CD14-positive monocyte (primary cell): Measurements from ENCODE around the gene SLC41A1. TPM values are rescaled to one million over a fixed set of nuclear protein-coding genes. Genes with fewer than 3 reads are reported as not detected.

Experiments
- DNase-seq, 3 donors: peaks; one replicate each; pipeline ENCODE4 v3.0.0-alpha.2; 2011 to 2022
- H2AFZ ChIP-seq: 2 replicates; pipeline ENCODE4 v1.6.0; 2012; ENCODE audit warnings: mild to moderate bottlenecking, low read depth, low read length, inconsistent platforms; ENCODE audit not compliant: insufficient read depth, poor library complexity, severe bottlenecking
- H3K27ac ChIP-seq, 2 donors: 1 replicate in 1 of 2; 2 replicates in 1 of 2; pipeline ENCODE4 v1.5.1; 2012 to 2013; ENCODE audit warnings: low read length in 2 of 2, control low read depth in 1 of 2, inconsistent platforms in 1 of 2, low read depth in 1 of 2, mild to moderate bottlenecking in 1 of 2
- H3K27me3 ChIP-seq, 2 donors: one replicate each; pipeline versions ENCODE4 v1.6.0 to v1.6.1; 2011 to 2013; ENCODE audit warnings: low read length in 2 of 2; ENCODE audit not compliant: control insufficient read depth in 2 of 2, insufficient read depth in 2 of 2
- H3K36me3 ChIP-seq, 2 donors: replicated peaks in 1 of 2; 1 replicate in 1 of 2; 2 replicates in 1 of 2; pipeline versions ENCODE4 v1.5.1 to v1.6.1; 2012 to 2013; ENCODE audit warnings: low read length in 2 of 2, control low read depth in 1 of 2, inconsistent platforms in 1 of 2, mild to moderate bottlenecking in 1 of 2; ENCODE audit not compliant: insufficient read depth in 2 of 2, control insufficient read depth in 1 of 2
- H3K4me1 ChIP-seq, 2 donors: 1 replicate in 1 of 2; 2 replicates in 1 of 2; pipeline versions ENCODE4 v1.5.1 to v1.6.1; 2012 to 2013; ENCODE audit warnings: low read length in 2 of 2, control low read depth in 1 of 2, inconsistent platforms in 1 of 2, mild to moderate bottlenecking in 1 of 2, moderate library complexity in 1 of 2; ENCODE audit not compliant: insufficient read depth in 2 of 2, control insufficient read depth in 1 of 2
- H3K4me2 ChIP-seq: replicated peaks from 2 replicates; pipeline ENCODE3; 2012; ENCODE audit warnings: low read length, moderate library complexity, mild to moderate bottlenecking; ENCODE audit not compliant: poor library complexity, severe bottlenecking; ENCODE audit errors: extremely low read depth
- H3K4me3 ChIP-seq, 3 experiments: fragments of 200-600 bp in 1 of 3; sonication (generic) in 1 of 3; replicated peaks in 1 of 3; 1 replicate in 2 of 3; 2 replicates in 1 of 3; pipeline ENCODE4 v1.5.1; 2011 to 2013; ENCODE audit warnings: low read length in 3 of 3, mild to moderate bottlenecking in 3 of 3, control low read depth in 2 of 3, low read depth in 2 of 3, inconsistent platforms in 1 of 3, moderate library complexity in 1 of 3
- H3K79me2 ChIP-seq: 2 replicates; pipeline ENCODE4 v1.6.0; 2012; ENCODE audit warnings: mild to moderate bottlenecking, control low read depth, inconsistent platforms, low read length, moderate library complexity; ENCODE audit not compliant: insufficient read depth
- H3K9ac ChIP-seq: 2 replicates; pipeline ENCODE4 v1.6.0; 2017; ENCODE audit warnings: low read length, mild to moderate bottlenecking; ENCODE audit not compliant: insufficient read depth, poor library complexity, severe bottlenecking
- H3K9me3 ChIP-seq, 2 donors: replicated peaks in 1 of 2; 1 replicate in 1 of 2; 2 replicates in 1 of 2; pipeline versions ENCODE4 v1.5.1 to v1.6.1; 2012 to 2013; ENCODE audit warnings: low read length in 2 of 2, control low read depth in 1 of 2; ENCODE audit not compliant: control insufficient read depth in 1 of 2, insufficient read depth in 1 of 2
- H4K20me1 ChIP-seq: 2 replicates; pipeline ENCODE4 v1.6.0; 2012; ENCODE audit warnings: mild to moderate bottlenecking, low read length, control low read depth, moderate library complexity; ENCODE audit not compliant: insufficient read depth
- H3K27ac Mint-ChIP-seq, 7 donors: one replicate each; pipeline ENCODE4 v1.8.0; 2020; ENCODE audit warnings: mild to moderate bottlenecking in 7 of 7, mixed read lengths in 7 of 7, moderate library complexity in 6 of 7, inconsistent platforms in 2 of 7
- H3K27me3 Mint-ChIP-seq, 3 donors: one replicate each; pipeline ENCODE4 v1.8.0; 2021 to 2022; ENCODE audit warnings: low read depth in 3 of 3, mild to moderate bottlenecking in 3 of 3, mixed read lengths in 3 of 3, moderate library complexity in 3 of 3, inconsistent platforms in 1 of 3
- H3K36me3 Mint-ChIP-seq, 2 donors: one replicate each; pipeline ENCODE4 v1.8.0; 2020; ENCODE audit warnings: mixed read lengths in 2 of 2, inconsistent platforms in 1 of 2, mild to moderate bottlenecking in 1 of 2
- H3K4me1 Mint-ChIP-seq: one replicate; pipeline ENCODE4 v1.8.0; 2020; ENCODE audit warnings: mild to moderate bottlenecking, mixed read lengths
- H3K4me3 Mint-ChIP-seq, 2 donors: one replicate each; pipeline ENCODE4 v1.8.0; 2020; ENCODE audit warnings: mild to moderate bottlenecking in 2 of 2, mixed read lengths in 2 of 2, moderate library complexity in 1 of 2
- H3K9me3 Mint-ChIP-seq, 7 donors: one replicate each; pipeline ENCODE4 v1.8.0; 2020 to 2022; ENCODE audit warnings: mixed read lengths in 7 of 7, mild to moderate bottlenecking in 6 of 7, moderate library complexity in 6 of 7, inconsistent platforms in 2 of 7
- WGBS: methylation state at CpG from one replicate; pipeline ENCODE4 v1.1.5; 2013; ENCODE audit warnings: missing lambda C conversion rate; ENCODE audit not compliant: insufficient coverage; 5-methylcytosine and 5-hydroxymethylcytosine counted together
- intact Hi-C, 2 donors: fragments of 100-400 bp; cut with micrococcal nuclease; formaldehyde crosslinking; loops; one replicate each; pipeline versions ENCODE4 v1.15.0 to v1.15.1; 2023
- polyA plus RNA-seq, 3 donors: library from polyadenylated mRNA; depleted of rRNA in 1 of 3; unstranded in 2 of 3; stranded (reverse) in 1 of 3; fragments of 300-500 nt in 2 of 3; fragments of >200 nt in 1 of 3; fragmentation: Illumina TruSeq in 2 of 3; gene quantifications; 1 replicate in 2 of 3; 2 replicates in 1 of 3; pipeline ENCODE4 v1.2.3, GENCODE V29; 2012 to 2021
- TF ChIP-seq, protein P1 (sequence below): fragments of 200-600 bp; IDR thresholded peaks from one replicate; pipeline ENCODE4 v1.8.0; 2022; ENCODE audit warnings: antibody characterized with exemption, mild to moderate bottlenecking

SLC41A1 gene
- polyA plus RNA-seq, 3 donors, result 0.54 to 2.3 (median 1.1) TPM

DNA sequence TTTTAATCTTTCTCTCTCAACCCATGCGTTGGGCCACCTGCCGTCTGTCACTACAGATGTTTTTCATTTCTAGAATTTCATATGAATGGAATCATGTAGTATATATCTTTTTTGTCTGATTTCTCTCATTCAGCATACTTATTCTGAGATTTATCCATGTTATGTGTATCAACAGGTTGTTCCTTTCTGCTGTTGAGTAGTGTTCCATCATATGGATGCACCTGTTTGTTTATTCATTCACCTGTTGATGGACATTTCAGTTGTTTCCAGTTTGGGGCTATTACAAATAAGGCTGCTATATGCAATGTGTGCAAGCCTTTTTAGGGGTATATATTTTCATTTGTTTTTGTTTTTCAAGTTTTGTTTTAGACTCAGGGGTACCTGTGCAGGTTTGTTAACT is 9.4 kb upstream of the SLC41A1 start:
- no peak overlapping the region for H2AFZ ChIP-seq
- no peak for DNase-seq

DNA sequence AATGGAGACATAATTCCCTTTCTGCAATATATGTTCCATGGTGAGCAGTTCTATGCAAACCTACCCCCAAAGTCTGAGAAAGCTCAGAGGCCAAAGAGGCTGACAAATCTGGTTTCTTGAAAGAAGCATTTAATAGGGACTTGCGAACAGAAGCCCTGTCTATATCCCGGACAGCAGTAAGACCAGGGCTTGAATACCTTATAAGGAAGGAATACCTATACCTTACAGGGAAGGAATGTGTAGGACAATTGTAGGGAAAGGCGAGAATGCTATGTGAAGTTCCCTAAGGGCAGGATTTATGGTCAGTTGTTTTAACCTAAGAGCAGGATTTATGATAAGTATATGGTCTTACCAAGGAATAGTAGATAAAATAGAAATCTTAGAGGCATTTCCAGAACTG is 5.0 kb upstream of the SLC41A1 start:
- Histone ChIP-seq H3K4me1 (peaks cover 7 to 9% of the 10 kb centered on the region in 2 donors), H3K27ac (no peak overlapping the region), H3K4me2 (no peak overlapping the region), H3K4me3 (no peak overlapping the region), H3K27me3 (peaks cover 10 to 16% of the 10 kb centered on the region in 2 donors), H2AFZ (no peak overlapping the region), H3K9ac (no peak overlapping the region), H3K36me3 (no peaks in the 10 kb centered on the region), H3K79me2 (no peaks in the 10 kb centered on the region), H4K20me1 (no peaks in the 10 kb centered on the region), H3K9me3 (no peaks in the 10 kb centered on the region)
- no peak for DNase-seq
- H3K27me3 Mint-ChIP-seq, result peaks cover 22 to 35% (median 24%) of the 10 kb centered on the region in 3 donors
- H3K4me1 Mint-ChIP-seq, result peaks cover 12% of the 10 kb centered on the region
- peaks cover 0 to 5% (median 0%) of the 10 kb centered on the region in 7 donors for H3K9me3 Mint-ChIP-seq
- H3K36me3 Mint-ChIP-seq, result peaks cover 0 to 3% of the 10 kb centered on the region in 2 donors
- intact Hi-C loops, result no loop called here
- WGBS, result 80% methylated on average over 1 of the region's 3 CpGs
- TF ChIP-seq, protein P1, sequence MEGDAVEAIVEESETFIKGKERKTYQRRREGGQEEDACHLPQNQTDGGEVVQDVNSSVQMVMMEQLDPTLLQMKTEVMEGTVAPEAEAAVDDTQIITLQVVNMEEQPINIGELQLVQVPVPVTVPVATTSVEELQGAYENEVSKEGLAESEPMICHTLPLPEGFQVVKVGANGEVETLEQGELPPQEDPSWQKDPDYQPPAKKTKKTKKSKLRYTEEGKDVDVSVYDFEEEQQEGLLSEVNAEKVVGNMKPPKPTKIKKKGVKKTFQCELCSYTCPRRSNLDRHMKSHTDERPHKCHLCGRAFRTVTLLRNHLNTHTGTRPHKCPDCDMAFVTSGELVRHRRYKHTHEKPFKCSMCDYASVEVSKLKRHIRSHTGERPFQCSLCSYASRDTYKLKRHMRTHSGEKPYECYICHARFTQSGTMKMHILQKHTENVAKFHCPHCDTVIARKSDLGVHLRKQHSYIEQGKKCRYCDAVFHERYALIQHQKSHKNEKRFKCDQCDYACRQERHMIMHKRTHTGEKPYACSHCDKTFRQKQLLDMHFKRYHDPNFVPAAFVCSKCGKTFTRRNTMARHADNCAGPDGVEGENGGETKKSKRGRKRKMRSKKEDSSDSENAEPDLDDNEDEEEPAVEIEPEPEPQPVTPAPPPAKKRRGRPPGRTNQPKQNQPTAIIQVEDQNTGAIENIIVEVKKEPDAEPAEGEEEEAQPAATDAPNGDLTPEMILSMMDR, result no peak
- no peak overlapping the region for H3K27ac Mint-ChIP-seq
- H3K4me3 Mint-ChIP-seq, result no peak overlapping the region

More for the DNA sequence above, 9.4 kb upstream of the SLC41A1 start:
- H3K9ac ChIP-seq, result no peak overlapping the region
- H3K27ac ChIP-seq, result no peak overlapping the region
- H3K4me1 ChIP-seq, result no peaks in the 10 kb centered on the region
- TF ChIP-seq, protein P1, result no peak
- Mint-ChIP-seq H3K9me3 (peaks cover 0 to 9% (median 4%) of the 10 kb centered on the region in 7 donors), H3K4me3 (no peak overlapping the region), H3K4me1 (peaks cover 2% of the 10 kb centered on the region), H3K36me3 (no peaks in the 10 kb centered on the region), H3K27me3 (peaks cover 4 to 13% (median 8%) of the 10 kb centered on the region in 3 donors), H3K27ac (no peak overlapping the region)
- WGBS, result no CpG with 5 or more reads among the region's 2 CpGs
- H3K4me2 ChIP-seq, result no peak overlapping the region
- intact Hi-C loops, result no loop called here
- H3K9me3 ChIP-seq, result no peaks in the 10 kb centered on the region
- H3K36me3 ChIP-seq, result no peaks in the 10 kb centered on the region
- H3K27me3 ChIP-seq, result peaks cover 2 to 4% of the 10 kb centered on the region in 2 donors
- H4K20me1 ChIP-seq, result no peaks in the 10 kb centered on the region
- H3K79me2 ChIP-seq, result no peaks in the 10 kb centered on the region
- no peak overlapping the region for H3K4me3 ChIP-seq
